Daoy (cell line): ENCODE results near the gene PRR5L. TPM values are rescaled to one million over a fixed set of nuclear protein-coding genes. Genes with fewer than 3 reads are reported as not detected.
"Not testable (repeated sequence)": the region's sequence is repeated elsewhere in the genome, so short reads cannot be mapped to it uniquely, and the experiment has no call there.

ENCODE experiments used
- DNase-seq: peaks from one replicate; pipeline ENCODE4 v3.0.0-alpha.2; 2015; ENCODE audit warnings: low read depth
- total RNA-seq: library from RNA; depleted of rRNA; stranded (reverse); fragments of >200 nt; shearing (Covaris generic); gene quantifications from 2 replicates; pipeline ENCODE4 v1.2.3, GENCODE V29; 2014

Gene PRR5L
- total RNA-seq, 1 experiment from 2014 or later, result 51.8 TPM

DNA sequence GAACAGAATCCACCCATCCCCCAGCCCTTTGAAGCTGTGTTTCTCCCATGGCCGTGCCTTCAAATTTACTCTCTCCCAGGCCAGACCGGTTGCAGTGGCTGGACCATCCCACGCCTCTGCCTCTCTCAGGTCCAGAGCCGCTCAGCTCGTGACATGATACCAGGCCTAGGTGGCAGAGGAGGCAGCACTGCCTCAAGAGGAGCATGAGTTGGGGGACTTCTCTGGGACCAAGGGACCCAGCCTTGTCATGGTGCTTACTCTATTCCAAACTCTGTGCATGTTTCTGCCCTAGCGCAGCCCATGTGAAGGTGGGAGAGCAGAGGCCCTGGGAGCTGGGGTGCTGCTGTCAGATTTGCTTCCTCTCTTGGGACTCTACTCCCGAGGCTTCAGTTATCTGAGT is 163.0 kb downstream of the PRR5L start:
- DNase-seq, result no peak

DNA sequence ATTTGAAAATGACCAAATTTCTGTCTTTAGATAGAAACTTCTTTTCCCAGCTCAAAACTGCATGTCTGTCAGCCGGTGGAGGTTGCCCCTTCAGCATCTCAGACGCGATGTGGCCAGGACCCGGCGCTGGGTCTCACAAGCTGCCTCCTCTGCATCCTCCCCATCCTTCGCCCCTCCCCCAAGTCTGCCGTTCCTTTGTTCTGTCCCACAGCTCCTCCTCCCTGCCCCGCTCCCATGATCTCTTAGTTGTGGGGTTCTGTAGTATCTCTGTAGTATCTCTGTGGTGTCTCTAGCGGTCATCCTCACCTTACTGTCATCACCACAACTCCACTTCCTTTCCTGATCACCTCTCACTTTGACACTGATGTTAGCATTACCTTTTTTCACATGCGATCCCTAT is 164.1 kb downstream of the PRR5L start:
- DNase-seq, result no peak

DNA sequence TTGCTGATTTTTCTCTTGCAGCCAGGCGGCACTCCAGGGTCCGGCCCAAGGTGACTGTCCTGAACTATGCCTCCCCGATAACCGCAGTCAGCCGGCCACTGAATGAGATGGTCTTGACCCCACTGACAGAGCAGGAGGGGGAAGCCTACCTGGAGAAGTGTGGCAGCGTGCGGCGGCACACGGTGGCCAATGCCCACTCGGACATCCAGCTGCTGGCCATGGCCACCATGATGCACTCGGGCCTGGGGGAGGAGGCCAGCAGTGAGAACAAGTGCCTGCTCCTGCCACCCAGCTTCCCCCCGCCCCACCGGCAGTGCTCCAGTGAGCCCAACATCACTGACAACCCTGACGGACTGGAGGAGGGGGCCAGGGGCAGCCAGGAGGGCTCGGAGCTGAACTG is 166.2 kb downstream of the PRR5L start:
- DNase-seq, result no peak

DNA sequence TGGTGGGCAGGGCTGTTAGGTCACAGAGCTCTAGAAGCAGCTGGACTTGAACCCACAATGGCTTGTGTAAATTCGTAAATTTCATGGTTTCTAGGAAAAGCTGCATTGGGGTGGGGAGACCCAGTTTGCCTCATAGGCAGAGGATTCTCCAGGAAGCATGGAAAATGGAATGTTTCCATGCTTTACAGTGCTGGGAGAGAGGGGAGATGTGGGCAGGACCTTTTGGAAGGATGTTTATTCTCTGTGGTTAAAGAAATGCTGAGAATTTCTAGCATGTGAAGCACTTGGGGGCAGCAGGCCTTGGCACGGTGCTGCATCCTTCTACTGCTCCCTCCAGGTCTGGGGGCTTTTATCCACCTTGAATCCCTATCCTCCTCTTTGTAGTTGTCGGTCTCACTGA is 167.7 kb downstream of the PRR5L start:
- peak; percentile 45 for DNase-seq

DNA sequence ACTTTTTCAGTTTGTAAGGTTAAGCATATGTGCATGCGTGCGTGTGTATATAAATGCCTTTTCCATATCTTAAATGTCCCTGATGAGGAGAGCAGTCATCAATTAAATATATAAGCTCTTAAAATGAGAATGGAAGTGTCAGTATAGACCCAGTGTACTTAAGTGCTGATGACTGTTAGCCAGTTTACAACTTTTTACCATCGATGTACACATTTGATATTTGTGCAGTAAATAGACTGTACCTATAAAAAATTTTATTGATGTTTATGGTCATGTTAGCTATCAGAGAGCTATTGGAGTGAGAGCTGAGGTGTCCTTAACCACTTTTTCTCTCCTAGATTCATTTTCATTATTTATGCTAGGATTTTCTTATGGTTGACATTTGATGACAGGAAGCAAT is 168.6 kb downstream of the PRR5L start:
- DNase-seq, result no peak

DNA sequence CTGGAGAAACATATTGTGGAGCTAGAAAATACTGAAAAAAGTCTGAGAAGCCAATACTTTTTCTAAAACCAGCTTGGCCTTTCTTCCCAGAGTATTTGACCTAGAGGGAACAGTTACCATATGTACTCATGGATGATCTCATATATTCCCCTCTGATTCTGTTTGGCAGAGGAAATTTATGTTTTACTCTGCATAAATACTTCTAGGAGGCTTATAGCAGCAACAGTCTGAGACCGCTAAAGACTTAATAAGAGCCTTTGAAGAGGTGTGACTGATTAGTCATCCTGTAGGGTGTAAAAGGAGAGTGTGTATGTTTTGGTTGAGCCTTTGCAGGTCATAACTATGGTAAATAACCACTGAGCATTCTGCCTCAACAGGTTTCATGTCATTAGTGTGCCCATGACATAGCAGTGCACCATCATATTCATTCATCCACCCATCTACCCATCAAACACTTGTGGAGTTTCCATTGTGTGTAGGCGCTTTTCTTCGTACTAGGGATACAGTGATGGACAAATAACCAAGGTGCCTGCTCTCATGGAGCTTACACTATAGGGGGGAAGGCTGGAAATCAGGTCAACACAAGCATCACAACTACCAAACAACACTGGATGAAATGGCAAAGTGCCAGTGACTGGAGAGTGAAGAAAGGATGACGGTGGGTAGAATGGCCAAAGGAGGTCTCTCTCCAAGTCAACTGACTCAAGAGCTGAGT is 169.5 kb downstream of the PRR5L start:
- DNase-seq, result no peak

DNA sequence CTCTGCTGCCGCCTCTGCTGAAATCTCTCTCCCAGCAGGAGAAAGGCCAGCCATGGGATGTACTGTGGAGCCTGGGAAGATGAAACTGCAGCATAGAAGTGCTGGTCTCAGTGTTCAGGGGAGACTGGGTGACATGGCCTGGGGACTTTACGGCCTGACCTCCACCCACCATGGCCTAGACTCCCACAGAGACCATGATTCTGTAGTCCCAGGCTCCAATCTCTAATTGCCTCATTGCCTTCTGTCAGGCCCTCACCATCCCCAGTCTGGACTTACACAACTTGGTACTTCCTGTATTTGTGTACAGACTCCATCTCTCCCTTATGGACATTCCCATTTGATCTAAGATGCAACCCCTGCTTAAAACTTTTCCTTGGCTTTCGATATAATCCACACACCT is 170.9 kb downstream of the PRR5L start:
- DNase-seq, result no peak

DNA sequence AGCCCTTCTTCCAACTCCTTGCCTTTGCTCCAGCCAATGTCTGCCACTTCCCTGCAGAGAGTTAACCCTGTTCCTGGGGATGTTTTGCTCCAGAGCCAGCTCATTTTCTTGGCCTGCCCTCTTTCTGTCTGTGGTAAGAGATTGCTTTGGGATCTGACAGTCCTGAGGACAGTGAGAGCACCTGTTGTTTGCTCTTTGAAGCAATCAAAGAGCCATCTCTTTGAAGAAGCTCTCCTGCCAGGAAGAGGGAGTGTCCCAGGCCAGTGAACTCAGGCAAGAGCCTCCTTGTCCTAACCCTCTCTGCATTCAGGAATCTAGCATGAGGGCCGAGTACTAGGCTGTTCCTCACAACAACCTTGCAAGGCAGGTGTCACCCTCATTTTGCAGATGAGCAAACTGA is 171.8 kb downstream of the PRR5L start:
- DNase-seq, result no peak

DNA sequence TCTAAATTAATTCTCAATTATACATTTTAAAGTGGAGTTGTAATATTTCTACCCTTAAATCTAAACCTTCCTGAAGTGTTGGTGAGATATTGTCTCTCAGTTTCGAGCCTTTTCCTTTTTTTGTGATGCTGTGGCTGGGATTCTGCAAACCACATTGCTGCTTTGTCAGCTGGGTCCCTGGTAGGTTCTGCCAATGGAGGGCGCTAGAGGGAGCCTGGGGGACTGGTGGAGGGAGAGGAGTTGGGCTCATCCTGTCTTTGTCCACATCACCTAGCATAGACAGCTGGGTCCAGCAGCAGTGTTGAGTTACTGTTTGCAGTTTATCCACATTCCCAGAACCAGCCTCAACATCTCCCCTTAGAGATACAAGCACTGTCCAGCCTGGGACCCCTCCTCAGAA is 173.0 kb downstream of the PRR5L start:
- peak; percentile 80 for DNase-seq

DNA sequence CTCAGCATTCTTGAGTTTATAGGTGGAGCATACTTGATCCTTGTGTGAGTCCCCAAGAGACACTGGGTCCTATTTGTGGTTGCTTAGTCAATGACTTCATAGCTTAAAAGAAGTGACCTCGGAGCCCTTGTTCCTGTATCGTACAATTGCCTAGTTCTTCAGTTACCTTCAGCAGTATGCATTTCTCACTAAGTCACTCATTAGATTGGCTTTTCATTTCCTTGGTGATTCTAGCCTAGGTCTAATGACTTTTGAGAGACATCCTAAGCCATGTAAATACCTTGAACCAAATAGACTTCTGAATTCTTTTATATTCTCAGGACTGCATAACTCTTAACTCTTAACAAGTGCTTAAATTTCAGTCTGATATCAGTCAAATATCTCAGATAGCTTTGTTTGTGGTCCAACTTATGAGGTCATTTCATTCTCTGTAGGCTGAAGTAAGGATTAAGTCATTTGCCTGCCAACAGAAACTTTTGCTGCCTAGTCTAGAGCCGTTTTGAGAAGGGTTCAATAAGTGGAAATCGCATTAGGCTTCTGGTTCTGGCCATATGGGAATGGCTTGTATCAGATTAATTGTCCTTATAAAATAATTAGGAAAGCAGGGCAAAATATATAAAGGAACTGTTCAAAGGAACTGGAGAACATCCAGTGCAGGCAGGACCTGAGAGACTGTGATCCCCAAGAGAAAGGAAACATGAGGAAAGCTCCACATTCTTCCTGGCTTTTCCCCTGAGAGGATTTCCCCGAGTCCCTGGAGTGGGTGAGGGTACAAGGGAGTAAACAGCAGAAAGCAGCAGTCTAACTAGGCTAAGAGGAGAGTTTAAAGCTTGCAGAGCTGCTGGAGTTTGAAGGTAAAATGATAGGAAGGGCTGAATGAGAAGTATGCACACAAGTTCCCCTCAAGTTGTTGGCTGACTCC is 174.1 kb downstream of the PRR5L start:
- peak; percentile 83 for DNase-seq

DNA sequence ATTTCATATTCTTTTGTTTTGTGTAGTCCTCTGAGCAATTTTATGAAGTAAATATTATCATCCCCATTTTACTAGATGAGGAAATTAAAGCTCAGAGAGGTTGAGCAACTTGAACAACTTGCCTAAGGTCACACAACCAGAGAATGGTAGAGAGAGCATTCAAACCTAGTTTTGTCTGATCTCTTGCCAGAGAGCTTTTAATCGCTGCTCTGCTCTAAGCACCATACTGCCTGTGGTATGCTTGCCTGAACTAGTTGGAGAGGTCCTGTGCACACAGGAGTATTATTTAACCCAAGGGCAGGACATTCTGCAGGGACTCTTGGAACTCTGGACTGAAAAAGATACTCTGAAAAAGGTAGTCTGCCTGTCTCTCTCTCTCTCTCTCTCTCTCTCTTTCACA is 175.5 kb downstream of the PRR5L start:
- no peak for DNase-seq

DNA sequence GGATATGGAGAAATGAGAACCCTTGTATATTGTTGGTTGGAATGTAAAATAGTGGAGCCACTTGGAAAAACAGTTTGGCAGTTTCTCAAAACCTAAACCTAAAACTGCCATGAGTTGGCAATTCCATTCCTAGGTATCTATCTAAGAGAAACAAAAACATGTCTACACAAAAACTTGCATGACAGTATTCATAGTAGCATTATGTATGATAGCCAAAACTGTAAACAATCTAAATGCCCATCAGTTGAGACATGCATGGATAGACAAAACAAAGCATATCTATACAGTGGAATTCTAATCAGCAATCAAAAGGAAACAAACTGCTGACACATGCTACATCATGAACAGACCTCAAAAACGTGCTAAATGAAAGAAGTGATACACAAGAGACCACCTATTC is 179.1 kb downstream of the PRR5L start:
- DNase-seq, result peak; percentile 43

DNA sequence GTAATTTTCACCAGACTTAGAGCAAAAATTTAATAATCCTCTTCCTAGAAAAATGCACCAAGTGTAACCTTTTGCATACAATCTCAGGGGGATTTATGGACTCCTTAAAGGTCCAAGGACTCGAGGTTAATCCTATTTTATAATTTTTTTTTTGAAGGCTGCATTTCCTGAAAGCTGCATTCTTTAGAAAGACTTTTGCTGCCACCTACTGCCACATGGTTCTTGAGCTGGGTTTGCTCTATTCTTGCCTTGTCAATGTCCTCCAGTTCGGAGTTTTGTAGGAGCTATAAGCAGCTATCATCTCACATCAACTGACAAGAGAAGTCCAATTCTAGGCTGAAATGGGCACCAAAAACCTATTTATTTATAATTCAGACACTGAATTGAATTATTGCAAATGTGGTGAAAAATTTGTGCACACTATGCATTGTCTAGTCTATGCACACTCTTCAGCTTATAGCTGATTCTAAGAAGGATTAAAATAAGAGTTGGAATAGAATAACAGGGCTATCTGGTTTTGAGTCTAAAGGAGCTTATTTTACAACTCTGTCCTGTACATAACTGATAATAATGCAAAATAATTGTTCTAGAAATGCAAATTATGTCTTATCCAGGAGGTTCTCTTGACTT is 182.7 kb downstream of the PRR5L start:
- peak; percentile 49 for DNase-seq

DNA sequence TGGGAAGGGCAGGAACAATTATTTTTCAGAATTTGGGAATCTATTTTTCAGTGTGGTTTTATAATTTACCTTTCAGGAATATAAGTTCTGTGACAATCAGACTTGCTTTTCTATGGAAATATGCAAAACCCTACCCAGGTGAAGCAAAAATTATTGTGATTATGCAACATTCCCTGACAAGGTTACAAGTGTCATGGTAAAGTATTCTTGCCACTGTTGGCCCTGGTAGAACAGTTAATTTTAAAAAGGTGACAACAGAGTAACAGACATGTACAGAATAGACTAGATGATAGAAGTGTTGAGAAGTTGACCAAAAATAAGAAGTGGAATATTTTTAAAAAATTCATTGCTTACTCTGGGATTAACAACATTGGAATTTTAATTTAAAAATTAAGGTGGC is 184.7 kb downstream of the PRR5L start:
- no peak for DNase-seq

DNA sequence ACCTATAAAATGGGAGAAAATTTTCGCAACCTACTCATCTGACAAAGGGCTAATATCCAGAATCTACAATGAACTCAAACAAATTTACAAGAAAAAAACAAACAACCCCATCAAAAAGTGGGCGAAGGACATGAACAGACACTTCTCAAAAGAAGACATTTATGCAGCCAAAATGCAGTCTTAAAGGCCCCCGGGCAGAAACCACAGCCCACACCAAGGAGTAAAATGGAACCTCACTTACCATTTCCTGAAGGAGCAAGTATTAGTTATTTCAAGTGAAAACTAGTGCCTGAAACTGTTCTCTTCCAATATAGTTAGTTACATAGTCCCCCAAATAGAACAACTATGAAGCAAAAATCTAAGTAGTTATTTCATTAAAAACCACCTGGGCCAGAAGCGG is 187.0 kb downstream of the PRR5L start:
- not testable (repeated sequence) for DNase-seq

DNA sequence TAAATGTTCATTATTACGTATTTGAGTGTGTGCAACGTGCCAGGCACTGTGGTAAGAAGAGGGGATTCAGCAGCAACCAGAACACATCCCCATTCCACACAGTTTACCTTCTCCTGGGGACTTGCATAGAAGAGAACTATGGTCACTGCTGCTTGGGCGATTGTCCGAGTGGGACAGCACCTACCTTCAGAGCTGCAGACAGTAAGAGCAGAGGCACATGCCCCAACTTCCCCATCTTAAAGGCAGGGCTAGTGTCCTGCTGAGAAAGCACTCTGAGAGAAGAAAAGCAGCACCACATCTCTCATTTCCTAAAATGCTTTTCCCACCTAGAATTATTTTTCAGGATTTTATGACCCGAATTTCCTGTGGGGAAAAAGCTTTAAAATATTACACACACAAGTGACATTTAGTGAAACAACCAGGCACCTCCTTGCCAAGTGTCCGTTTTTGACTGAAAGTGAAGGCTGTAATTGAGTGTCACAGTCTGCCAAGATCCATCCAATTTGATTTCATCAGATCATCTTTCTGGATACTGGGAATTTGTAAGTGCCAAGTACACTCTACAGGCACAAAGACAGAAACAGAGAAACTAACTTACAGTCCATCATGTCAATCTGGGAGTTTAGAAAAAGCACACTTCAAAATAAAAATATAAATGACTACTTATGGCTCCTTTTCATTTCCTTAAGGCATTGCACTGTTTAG is 189.4 kb downstream of the PRR5L start:
- DNase-seq, result no peak

DNA sequence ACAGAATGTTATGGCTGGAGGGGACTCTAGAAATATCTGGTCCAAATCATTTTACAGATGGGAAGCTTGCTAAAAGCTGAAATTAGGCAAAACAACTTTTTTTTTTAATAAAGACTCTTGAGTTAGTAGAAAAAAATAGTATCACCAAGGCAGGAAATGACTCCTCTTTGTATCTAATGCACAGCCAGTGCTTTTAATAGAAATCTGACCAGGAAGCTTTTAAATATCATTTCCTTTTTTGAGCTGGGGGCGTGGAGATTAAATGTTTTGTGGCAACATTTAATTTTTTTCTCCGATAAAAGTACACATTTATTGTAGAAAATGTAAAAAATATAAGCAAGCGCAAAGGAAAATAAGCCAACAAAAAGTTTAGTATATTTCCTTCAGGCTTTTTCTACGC is 191.5 kb downstream of the PRR5L start:
- no peak for DNase-seq

DNA sequence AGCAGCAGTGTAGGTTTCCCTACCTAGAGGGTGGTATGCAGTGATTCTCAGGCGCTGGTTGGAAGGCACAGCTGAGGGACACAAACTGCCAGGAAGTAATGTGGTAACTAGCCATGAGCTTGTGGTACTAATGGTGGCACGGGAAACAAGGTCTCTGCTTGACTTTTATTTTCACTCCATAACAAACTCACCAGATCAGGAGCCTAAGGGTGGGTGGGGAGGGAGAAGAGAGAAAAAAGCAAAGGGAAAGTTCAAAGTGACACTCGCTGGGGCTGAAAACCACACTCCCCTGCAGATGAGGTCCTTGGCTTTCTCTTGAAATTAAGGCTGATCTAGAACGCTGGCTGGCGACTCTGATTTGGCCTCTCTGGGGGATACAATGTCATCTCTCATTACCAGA is 192.0 kb downstream of the PRR5L start:
- DNase-seq, result no peak

DNA sequence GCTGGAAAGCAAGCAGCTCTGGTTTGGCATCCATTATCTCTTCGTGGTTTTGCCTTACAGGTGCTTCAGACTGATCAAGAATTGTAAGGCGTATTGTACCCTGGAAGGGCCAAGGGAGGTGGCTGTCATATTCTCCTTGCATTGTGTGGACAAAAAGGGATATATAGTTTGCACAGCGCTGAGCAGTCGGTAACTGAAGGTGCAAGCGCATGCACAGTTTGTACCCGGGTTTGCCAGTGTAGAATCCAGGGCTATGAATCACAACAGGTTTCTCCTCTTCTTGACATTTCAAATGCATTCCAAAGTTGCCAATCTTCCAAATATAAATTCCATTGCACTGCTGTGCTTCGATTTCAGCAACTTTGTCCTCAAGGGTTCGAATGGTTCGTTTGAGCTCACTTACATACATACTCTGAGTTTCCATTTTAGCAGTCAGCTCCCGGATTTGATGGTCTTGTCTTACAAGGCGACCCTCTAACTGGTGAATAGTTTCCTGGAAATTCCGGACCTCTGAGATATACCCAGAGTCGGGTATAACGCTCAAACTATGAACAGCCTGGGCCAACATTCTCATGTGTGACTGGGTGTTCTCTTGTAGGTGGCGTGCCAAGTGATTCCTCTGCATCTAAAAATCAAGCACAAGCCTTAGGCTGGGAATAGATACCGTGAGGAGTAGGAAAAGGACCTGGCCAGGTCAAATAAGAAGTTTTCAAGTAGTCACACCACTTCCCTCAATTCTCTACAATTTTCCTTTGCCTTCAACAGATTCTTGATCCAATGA is 194.1 kb downstream of the PRR5L start:
- DNase-seq, result no peak

DNA sequence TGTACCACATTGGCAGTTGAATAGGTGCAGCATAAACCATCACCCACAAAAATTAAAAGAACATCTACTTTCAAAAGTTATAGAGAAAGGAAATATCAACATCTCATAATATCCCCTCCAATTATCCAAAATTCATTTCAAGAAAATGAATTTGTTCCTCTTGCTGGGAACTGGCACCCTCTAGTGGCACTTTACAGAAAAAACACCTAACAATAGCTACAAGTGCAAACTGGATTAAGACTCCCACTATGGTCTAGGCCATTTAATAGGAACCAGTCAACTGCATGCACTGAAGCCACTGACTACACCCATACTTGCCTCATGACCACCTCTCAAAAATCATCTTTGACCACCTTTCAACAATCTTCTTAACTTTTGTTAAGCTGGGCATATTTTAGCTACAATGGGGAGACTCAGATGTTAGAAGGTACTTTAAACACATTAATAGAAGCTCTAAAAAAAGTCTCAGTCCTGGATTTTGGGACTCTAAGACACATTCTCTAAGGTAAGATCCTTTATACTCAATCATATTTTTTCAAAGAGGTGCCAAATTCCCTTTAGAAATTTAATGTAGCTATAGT is 196.7 kb downstream of the PRR5L start:
- DNase-seq, result peak; percentile 21

DNA sequence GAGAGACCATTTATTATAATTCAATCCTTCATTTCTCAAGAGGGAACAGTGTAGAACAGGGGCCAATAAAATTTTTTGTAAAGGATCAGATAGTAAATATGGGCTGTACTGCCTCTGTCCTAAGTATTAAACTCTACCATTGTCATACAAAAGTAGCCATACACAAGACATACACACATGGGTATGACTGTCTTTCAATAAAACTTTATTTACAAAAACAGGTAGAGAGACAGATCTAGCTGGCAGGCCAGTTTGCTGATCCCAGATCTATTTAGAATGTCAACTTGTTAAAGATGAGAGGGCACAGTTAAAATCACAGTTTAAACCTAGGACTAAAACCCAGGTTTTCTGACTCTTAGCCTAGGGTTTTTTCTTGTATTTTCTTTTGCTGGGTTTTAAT is 197.2 kb downstream of the PRR5L start:
- DNase-seq, result no peak
